AG04450 (cell line): ENCODE data around the gene PFN1. TPM values are rescaled to one million over a fixed set of nuclear protein-coding genes. Genes with fewer than 3 reads are reported as not detected.
"Not testable (repeated sequence)": the region's sequence is repeated elsewhere in the genome, so short reads cannot be mapped to it uniquely, and the experiment has no call there.

Experiments used
- CTCF ChIA-PET: fragments of 300-600, 350-600 bp; formaldehyde crosslinking; extraction: SDS; loops from one replicate; lab custom pipeline; 2022; ENCODE audit warnings: antibody characterized with exemption, inconsistent platforms; lab: Charles Lee
- POLR2A ChIA-PET: fragments of 350-600 bp; formaldehyde crosslinking; extraction: SDS; loops from one replicate; lab custom pipeline; 2021; ENCODE audit warnings: antibody characterized with exemption, inconsistent platforms; lab: Yijun Ruan, JAX
- DNase-seq: peaks from one replicate; pipeline ENCODE4 v3.0.0-alpha.2; 2011; ENCODE audit warnings: low read depth, low spot score
- H3K27ac ChIP-seq: one replicate; pipeline ENCODE4 v1.5.1; 2012; ENCODE audit warnings: low read depth, low read length, control low read depth
- H3K27me3 ChIP-seq: one replicate; pipeline ENCODE4 v1.6.0; 2012; ENCODE audit warnings: low read length; ENCODE audit not compliant: control insufficient read depth, insufficient read depth
- H3K4me3 ChIP-seq: 2 replicates; pipeline ENCODE4 v1.5.1; 2011; ENCODE audit warnings: mild to moderate bottlenecking, low read depth, low read length, control low read depth
- H3K9me3 ChIP-seq: 2 replicates; pipeline ENCODE4 v1.5.1; 2012; ENCODE audit warnings: low read length; ENCODE audit not compliant: control insufficient read depth, insufficient read depth
- polyA plus RNA-seq: library from polyadenylated mRNA; depleted of rRNA; stranded (reverse); fragments of >200 nt; gene quantifications from 2 replicates; pipeline ENCODE4 v1.2.3, GENCODE V29; 2011
- TF ChIP-seq, protein P1 (sequence below): IDR thresholded peaks from 2 replicates; pipeline ENCODE4 v1.5.1; 2011; ENCODE audit warnings: low read depth, low read length, control low read depth, inconsistent platforms

Gene PFN1
- polyA plus RNA-seq, 1 experiment = 1,141 TPM

DNA sequence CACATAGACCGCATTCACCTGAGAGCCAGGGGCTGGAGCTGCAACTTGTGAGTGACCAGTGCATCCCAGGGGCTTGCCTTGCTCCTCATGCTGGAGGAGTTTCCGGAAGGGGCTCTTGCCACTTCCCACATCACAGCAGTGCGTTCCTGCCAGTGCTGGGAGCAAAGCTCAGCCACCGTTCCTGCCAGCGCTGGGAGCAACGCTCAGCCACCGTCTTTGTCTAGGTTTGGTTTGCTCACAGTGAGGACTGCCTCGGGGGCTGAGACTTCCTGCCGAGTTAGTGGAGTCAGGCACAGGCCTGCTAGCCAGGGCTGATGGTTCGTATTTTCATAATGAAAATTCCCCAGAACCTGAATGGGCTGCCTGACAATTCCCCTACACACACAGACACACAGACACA, 40.0 kb downstream of the PFN1 start:
- ChIA-PET POLR2A (interaction anchor here (1.0 to 1.8 kb wide), 5 partner anchors 12 to 59 kb away, joined by 3 to 14 read pairs (median 4); partner anchors contain the start of genes RNF167, SLC25A11 and SPAG7), CTCF (interaction anchor here (0.6 to 2.1 kb wide), 26 partner anchors 9 to 508 kb away, joined by 3 to 25 read pairs (median 4); partner anchors contain the start of genes CAMTA2, ENO3, RNF167 and SLC25A11)
- H3K27ac ChIP-seq = no peak overlapping the region
- no peaks in the 10 kb centered on the region for H3K9me3 ChIP-seq
- TF ChIP-seq, protein P1, sequence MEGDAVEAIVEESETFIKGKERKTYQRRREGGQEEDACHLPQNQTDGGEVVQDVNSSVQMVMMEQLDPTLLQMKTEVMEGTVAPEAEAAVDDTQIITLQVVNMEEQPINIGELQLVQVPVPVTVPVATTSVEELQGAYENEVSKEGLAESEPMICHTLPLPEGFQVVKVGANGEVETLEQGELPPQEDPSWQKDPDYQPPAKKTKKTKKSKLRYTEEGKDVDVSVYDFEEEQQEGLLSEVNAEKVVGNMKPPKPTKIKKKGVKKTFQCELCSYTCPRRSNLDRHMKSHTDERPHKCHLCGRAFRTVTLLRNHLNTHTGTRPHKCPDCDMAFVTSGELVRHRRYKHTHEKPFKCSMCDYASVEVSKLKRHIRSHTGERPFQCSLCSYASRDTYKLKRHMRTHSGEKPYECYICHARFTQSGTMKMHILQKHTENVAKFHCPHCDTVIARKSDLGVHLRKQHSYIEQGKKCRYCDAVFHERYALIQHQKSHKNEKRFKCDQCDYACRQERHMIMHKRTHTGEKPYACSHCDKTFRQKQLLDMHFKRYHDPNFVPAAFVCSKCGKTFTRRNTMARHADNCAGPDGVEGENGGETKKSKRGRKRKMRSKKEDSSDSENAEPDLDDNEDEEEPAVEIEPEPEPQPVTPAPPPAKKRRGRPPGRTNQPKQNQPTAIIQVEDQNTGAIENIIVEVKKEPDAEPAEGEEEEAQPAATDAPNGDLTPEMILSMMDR = no peak
- H3K27me3 ChIP-seq = peaks cover 3% of the 10 kb centered on the region
- no peak for DNase-seq
- no peak overlapping the region for H3K4me3 ChIP-seq

- POLR2A ChIA-PET, H3K9me3 ChIP-seq, H3K27me3 ChIP-seq, H3K4me3 ChIP-seq, DNase-seq, H3K27ac ChIP-seq, CTCF ChIA-PET: not testable (repeated sequence)
These were observed 41.7 kb downstream of the PFN1 start for GRCh38 chr17:4906642-4907041.

- H3K4me3 ChIP-seq = no peak within 1 kb of the TSS
- peaks cover 5% of the 10 kb centered on the region for H3K27me3 ChIP-seq
- peak; percentile 56 for DNase-seq
- TF ChIP-seq, protein P1 = peak; percentile 82
- ChIA-PET CTCF (interaction anchor here (0.6 to 1.8 kb wide), 9 partner anchors 16 to 482 kb away, joined by 3 to 7 read pairs (median 3); partner anchors contain the start of genes ARRB2 and PSMB6), POLR2A (no interaction called here)
- H3K27ac ChIP-seq = no peak within 1 kb of the TSS
- peaks cover 26% of the 10 kb centered on the region; the same call in 1 of the 2 replicates for H3K9me3 ChIP-seq
These were observed 45.1 kb downstream of the PFN1 start, which contains the start of gene CHRNE for GRCh38 chr17:4903051-4903818. Gene CHRNE, minus strand, starts transcription at chr17:4903098. Its CDS starts 35 bp downstream, at chr17:4903063.

- ChIA-PET CTCF (interaction anchor here (0.7 to 1.8 kb wide), 5 partner anchors 12 to 194 kb away, joined by 3 to 7 read pairs (median 4); no protein-coding TSS in a partner anchor), POLR2A (no interaction called here)
- Histone ChIP-seq H3K27me3 (peaks cover 5% of the 10 kb centered on the region), H3K27ac (no peak overlapping the region), H3K9me3 (peaks cover 26% of the 10 kb centered on the region; the same call in 1 of the 2 replicates), H3K4me3 (no peak overlapping the region)
- TF ChIP-seq, protein P1 = no peak
- no peak for DNase-seq
These were observed 45.8 kb downstream of the PFN1 start for GRCh38 chr17:4902540-4902939.

GRCh38 chr17:4901648-4902344, 46.5 kb downstream of the PFN1 start:
- no peak overlapping the region for H3K4me3 ChIP-seq
- no peak for DNase-seq
- peaks cover 26% of the 10 kb centered on the region; the same call in 1 of the 2 replicates for H3K9me3 ChIP-seq
- POLR2A ChIA-PET = interaction anchor here (0.6 kb wide), 1 partner anchor 360 kb away, joined by 4 read pairs; no protein-coding TSS in a partner anchor
- TF ChIP-seq, protein P1 = no peak
- H3K27ac ChIP-seq = no peak overlapping the region
- H3K27me3 ChIP-seq = peaks cover 5% of the 10 kb centered on the region
- CTCF ChIA-PET = interaction anchor here (0.6 to 2.2 kb wide), 5 partner anchors 11 to 335 kb away, joined by 3 to 5 read pairs (median 4); partner anchors contain the start of gene ARRB2
